ENCODE data around the gene LRP5.
"Not testable (repeated sequence)": the region's sequence is repeated elsewhere in the genome, so short reads cannot be mapped to it uniquely, and the experiment has no call there.

Gene LRP5

DNA sequence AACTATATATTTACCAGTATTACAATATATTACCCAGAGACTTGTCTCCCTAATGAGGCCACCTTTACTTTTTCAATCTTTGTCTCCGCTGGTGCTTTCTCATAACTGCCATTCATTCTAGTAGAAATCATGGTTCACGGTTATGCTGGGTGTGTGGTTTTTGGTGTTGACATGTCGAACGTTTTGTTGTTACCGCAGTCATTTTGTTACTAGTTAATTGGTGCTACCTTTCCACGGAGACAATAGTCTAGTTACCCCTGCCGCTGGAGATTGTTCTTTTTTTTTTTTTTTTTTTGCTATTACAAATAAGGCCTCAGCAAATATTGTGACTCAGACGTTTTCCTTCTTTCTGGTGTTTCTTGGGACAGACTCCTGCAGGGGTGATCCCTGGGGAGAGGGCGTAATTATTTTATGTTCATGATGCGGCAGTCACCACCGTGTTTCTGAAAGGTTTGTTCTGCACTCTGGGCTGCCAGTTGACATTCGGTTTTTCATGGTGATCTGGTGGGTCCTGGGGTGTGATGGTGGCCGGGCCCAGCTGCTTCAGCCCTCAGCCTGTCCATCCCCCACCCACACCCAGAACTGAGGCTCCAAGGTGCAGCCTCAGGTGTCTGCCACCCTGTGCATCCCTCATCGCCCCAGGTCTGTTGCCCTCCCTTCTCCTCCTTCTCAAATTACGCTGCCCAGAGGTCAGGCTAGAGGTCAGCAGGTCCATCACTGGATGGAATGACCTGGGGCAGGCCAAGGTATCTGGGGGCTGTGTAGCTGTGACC lies 28.6 kb downstream of the LRP5 start:
- Mint-ChIP-seq H3K4me3 (no peak overlapping the region), H3K27me3 (no peaks in the 10 kb centered on the region), H3K27ac (no peak overlapping the region), H3K4me1 (peaks cover 41% of the 10 kb centered on the region), H3K36me3 (peaks cover 2% of the 10 kb centered on the region), H3K9me3 (no peaks in the 10 kb centered on the region)
- no peak for ATAC-seq

DNA sequence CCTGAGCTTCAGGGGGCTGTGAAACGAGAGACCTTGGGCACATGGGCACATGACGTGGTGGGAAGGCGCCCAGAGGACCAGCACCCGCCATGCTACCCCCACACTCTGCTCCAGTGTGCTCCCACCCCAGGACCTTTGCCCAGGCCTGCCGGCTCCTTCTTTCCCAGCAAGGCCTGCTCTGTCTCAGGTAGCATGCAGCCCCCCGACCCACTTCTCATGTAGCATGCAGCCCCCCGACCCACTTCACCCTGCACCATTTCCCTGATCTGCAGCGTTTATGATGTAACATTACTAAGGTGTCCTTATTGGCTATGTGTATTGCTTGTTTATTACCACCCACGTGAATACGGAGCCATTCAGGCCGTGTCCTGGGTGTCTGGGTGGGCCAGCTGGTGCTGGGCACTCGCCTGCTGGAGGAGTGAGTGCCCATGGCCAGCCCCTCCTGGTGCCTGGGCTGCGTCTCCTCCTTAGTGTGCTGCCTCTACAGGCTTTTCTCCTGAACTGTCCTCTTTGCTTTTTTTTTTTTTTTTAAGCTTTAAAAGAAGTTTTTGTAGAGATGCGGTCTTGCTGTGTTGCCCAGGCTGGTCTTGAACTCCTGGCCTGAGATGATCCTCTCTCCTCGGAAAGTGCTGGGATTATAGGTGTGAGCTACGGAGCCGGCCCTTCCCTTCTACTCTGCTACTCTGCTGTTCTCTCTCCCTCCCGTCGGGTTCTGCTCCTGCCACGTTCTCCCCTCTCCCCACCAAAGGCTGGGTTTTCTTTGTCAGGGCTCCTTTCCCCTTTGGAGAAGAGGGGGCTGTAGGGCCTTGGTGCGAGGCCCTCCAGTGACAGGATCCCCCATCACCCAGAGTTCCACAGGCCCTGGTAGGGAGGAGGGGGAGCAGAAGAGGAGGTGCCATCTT lies 29.4 kb downstream of the LRP5 start:
- H3K9me3 Mint-ChIP-seq, result no peaks in the 10 kb centered on the region
- no peak for ATAC-seq
- no peak overlapping the region for H3K27ac Mint-ChIP-seq
- no peak overlapping the region for H3K4me3 Mint-ChIP-seq
- peaks cover 47% of the 10 kb centered on the region for H3K4me1 Mint-ChIP-seq
- H3K36me3 Mint-ChIP-seq, result peaks cover 6% of the 10 kb centered on the region
- no peaks in the 10 kb centered on the region for H3K27me3 Mint-ChIP-seq

DNA sequence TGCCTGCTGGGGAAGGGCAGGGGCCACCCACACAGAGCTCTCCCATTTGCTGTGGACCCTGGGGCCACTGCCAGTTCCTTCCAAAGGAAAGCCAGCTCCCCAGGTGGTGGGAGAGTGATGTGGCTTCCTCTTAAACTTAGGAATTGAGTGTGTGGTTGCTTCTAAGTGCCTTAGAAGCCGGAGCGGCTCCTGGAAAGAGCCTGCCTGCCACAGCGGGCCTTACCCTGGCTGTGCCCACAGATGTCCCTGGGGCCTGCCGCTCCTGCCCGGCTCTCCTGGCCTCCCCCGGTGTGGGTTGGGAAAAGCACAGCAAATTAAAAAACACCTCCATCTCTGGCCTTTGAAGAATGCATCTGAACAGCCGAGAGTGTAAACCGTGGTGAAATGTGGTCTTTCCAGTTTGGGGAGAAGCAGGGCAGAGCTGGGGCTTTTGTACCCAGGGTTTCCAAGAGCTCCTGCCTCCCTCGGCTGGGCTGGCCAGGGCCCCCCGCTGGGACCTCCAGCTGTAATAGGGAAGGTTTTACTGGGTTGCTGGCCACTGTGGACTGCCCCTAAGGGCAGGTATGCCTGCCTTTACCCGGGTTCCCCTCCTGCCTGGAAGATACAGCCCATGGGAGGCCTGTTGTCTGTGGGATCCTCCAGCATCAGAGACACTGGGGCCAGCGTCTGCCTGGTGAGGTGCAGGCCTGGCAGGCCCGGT lies 30.2 kb downstream of the LRP5 start:
- H3K36me3 Mint-ChIP-seq, result peaks cover 6% of the 10 kb centered on the region

GRCh38 chr11:68343761-68344256 lies 31.4 kb downstream of the LRP5 start:
- Mint-ChIP-seq H3K27me3 (no peaks in the 10 kb centered on the region), H3K27ac (peak overlapping the region; percentile 53), H3K4me1 (peaks cover 50% of the 10 kb centered on the region), H3K4me3 (no peak overlapping the region), H3K36me3 (peaks cover 6% of the 10 kb centered on the region), H3K9me3 (no peaks in the 10 kb centered on the region)
- ATAC-seq, result peak; percentile 80

More for the DNA sequence above, 30.2 kb downstream of the LRP5 start:
- H3K4me3 Mint-ChIP-seq, result no peak overlapping the region
- H3K27ac Mint-ChIP-seq, result no peak overlapping the region
- no peaks in the 10 kb centered on the region for H3K27me3 Mint-ChIP-seq
- no peak for ATAC-seq
- peaks cover 47% of the 10 kb centered on the region for H3K4me1 Mint-ChIP-seq
- H3K9me3 Mint-ChIP-seq, result no peaks in the 10 kb centered on the region

- peaks cover 50% of the 10 kb centered on the region for H3K4me1 Mint-ChIP-seq
- not testable (repeated sequence) for H3K4me3 Mint-ChIP-seq, H3K27ac Mint-ChIP-seq, H3K27me3 Mint-ChIP-seq, H3K36me3 Mint-ChIP-seq, ATAC-seq, H3K9me3 Mint-ChIP-seq
Measured at GRCh38 chr11:68344821-68345220, 32.4 kb downstream of the LRP5 start.

GRCh38 chr11:68345776-68346461 lies 33.5 kb downstream of the LRP5 start:
- H3K4me3 Mint-ChIP-seq, result no peak overlapping the region
- ATAC-seq, result no peak
- H3K36me3 Mint-ChIP-seq, result peaks cover 6% of the 10 kb centered on the region
- no peaks in the 10 kb centered on the region for H3K27me3 Mint-ChIP-seq
- H3K27ac Mint-ChIP-seq, result peak overlapping the region; percentile 53
- no peaks in the 10 kb centered on the region for H3K9me3 Mint-ChIP-seq
- peaks cover 48% of the 10 kb centered on the region for H3K4me1 Mint-ChIP-seq

DNA sequence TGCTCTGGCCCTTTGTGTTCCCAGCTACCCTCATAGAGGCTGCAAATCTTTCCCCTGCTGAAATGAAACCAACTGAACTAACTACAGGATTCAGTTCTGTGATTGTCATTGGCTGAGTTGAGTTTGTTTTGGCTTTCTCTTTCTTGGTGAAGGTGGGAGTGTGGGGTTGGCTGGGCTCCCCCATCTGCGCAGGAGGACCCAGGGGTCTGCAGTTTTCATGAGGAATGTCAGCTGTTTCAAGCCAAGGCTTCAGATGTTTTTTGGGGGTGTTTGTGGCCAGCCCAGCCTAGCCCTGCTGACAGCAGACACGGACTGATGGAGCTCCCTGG lies 34.0 kb downstream of the LRP5 start:
- no peak overlapping the region for H3K4me3 Mint-ChIP-seq
- no peak for ATAC-seq
- H3K4me1 Mint-ChIP-seq, result peaks cover 49% of the 10 kb centered on the region
- peak overlapping the region; percentile 53 for H3K27ac Mint-ChIP-seq
- no peaks in the 10 kb centered on the region for H3K27me3 Mint-ChIP-seq
- no peaks in the 10 kb centered on the region for H3K9me3 Mint-ChIP-seq
- peaks cover 6% of the 10 kb centered on the region for H3K36me3 Mint-ChIP-seq

GRCh38 chr11:68347345-68347744 lies 35.0 kb downstream of the LRP5 start:
- peaks cover 53% of the 10 kb centered on the region for H3K4me1 Mint-ChIP-seq
- no peaks in the 10 kb centered on the region for H3K9me3 Mint-ChIP-seq
- ATAC-seq, result no peak
- H3K4me3 Mint-ChIP-seq, result peak overlapping the region; percentile 13
- H3K36me3 Mint-ChIP-seq, result peaks cover 6% of the 10 kb centered on the region
- no peaks in the 10 kb centered on the region for H3K27me3 Mint-ChIP-seq
- H3K27ac Mint-ChIP-seq, result peak overlapping the region; percentile 53

DNA sequence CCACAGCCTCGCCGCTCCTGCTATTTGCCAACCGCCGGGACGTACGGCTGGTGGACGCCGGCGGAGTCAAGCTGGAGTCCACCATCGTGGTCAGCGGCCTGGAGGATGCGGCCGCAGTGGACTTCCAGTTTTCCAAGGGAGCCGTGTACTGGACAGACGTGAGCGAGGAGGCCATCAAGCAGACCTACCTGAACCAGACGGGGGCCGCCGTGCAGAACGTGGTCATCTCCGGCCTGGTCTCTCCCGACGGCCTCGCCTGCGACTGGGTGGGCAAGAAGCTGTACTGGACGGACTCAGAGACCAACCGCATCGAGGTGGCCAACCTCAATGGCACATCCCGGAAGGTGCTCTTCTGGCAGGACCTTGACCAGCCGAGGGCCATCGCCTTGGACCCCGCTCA lies 35.5 kb downstream of the LRP5 start:
- peaks cover 53% of the 10 kb centered on the region for H3K4me1 Mint-ChIP-seq
- no peak for ATAC-seq
- peaks cover 6% of the 10 kb centered on the region for H3K36me3 Mint-ChIP-seq
- H3K27me3 Mint-ChIP-seq, result no peaks in the 10 kb centered on the region
- peak overlapping the region; percentile 53 for H3K27ac Mint-ChIP-seq
- H3K4me3 Mint-ChIP-seq, result no peak overlapping the region
- no peaks in the 10 kb centered on the region for H3K9me3 Mint-ChIP-seq

DNA sequence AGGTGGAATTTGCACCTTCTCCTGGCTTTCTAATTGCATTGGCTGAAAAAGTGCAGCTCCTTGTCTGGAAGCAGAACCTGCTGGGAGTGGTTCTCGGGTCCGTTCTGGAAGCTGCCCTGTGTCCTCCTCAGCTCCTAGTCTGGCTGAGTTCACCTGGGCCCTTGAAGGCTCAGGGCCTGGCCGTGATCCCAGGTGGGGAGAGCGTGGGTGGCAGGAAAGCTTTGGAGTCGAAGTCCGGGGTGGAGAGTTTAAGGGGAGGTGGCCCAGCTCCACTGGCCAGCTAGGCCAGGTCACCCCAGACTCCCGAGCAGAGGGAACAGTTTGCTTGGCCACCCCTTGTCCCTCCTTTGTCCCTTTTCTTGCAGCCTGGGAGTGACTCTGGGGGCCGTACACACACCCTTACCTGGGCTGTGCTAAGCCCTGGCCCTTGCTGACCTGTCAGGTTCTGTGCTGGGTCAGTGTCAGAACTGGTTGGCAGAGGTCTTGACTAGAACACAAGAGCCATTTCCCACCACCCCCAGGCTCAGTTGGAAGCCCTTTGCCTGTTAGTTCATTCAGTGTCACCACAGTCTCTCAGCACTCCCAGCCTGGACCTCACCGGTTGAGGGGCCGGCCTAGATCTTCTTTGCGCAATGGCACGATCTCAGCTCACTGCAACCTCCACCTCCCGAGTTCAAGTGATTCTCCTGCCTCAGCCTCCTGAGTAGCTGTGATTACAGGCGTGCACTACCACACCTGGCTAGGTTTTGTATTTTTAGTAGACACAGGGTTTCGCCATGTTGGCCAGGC lies 37.3 kb downstream of the LRP5 start:
- H3K27ac Mint-ChIP-seq, result no peak overlapping the region
- ATAC-seq, result no peak
- no peaks in the 10 kb centered on the region for H3K27me3 Mint-ChIP-seq
- peaks cover 6% of the 10 kb centered on the region for H3K36me3 Mint-ChIP-seq
- H3K4me3 Mint-ChIP-seq, result no peak overlapping the region
- no peaks in the 10 kb centered on the region for H3K9me3 Mint-ChIP-seq
- peaks cover 41% of the 10 kb centered on the region for H3K4me1 Mint-ChIP-seq

DNA sequence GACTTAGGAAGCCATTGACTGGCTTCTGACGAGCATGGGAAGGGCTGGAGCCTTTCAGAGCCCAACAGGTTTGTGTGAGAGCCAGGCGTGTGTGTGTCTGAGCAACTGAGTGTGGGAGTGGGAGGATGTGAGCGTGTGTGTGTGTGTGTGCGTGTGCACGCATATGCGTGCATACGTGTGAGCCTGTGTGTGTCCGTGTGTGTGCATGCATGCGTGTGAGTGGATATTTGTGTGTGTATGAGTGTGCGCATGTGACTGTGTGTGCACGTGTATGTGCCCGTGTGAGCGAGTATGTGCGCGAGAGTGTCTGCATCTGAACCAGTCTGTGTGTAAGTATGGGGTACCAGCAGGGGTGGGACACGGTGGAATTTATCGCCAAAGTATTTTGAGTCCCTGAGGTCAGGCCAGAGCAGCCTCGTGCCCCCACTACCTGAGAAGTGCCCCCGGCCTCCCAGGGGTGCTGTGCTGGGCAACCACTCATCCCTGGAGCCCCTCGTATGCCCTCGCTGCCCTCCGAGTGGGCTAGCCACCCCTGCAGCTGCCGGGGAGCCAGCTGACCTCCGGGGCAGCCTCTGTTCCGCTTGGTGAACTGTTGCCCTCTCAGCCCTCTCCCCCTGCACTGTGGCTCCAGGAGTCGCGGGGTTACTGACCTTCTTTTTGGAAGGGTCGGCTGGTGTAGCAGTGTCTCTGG lies 38.5 kb downstream of the LRP5 start:
- Mint-ChIP-seq H3K27me3 (no peaks in the 10 kb centered on the region), H3K4me3 (no peak overlapping the region), H3K9me3 (no peaks in the 10 kb centered on the region), H3K27ac (no peak overlapping the region), H3K36me3 (peaks cover 4% of the 10 kb centered on the region), H3K4me1 (peaks cover 38% of the 10 kb centered on the region)
- no peak for ATAC-seq

GRCh38 chr11:68351450-68352275 lies 39.3 kb downstream of the LRP5 start:
- H3K4me3 Mint-ChIP-seq, result no peak overlapping the region
- H3K4me1 Mint-ChIP-seq, result peaks cover 30% of the 10 kb centered on the region
- no peaks in the 10 kb centered on the region for H3K36me3 Mint-ChIP-seq
- no peaks in the 10 kb centered on the region for H3K27me3 Mint-ChIP-seq
- ATAC-seq, result no peak
- no peaks in the 10 kb centered on the region for H3K9me3 Mint-ChIP-seq
- no peak overlapping the region for H3K27ac Mint-ChIP-seq

DNA sequence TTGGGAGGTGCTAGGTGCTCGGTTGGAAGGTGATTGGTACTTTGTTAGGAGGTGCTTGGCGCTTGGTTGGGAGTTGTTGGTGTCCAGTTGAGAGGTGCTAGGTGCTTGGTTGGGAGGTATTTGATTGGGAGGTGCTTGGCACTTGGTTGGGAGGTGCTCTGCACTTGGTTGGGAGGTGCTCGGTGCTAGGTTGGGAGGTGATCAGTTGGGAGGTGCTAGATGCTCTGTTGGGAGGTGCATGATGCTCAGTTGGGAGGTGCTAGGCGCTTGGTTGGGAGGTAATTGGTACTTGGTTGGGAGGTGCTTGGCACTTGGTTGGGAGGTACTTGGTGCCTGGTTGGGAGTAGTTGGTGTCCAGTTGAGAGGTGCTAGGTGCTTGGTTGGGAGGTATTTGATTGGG lies 40.2 kb downstream of the LRP5 start:
- no peak overlapping the region for H3K4me3 Mint-ChIP-seq

More for the DNA sequence above, 40.2 kb downstream of the LRP5 start:
- Mint-ChIP-seq H3K36me3 (no peaks in the 10 kb centered on the region), H3K27ac (no peak overlapping the region), H3K9me3 (no peaks in the 10 kb centered on the region), H3K27me3 (no peaks in the 10 kb centered on the region), H3K4me1 (peaks cover 21% of the 10 kb centered on the region)
- ATAC-seq, result no peak
